Suprapubic skin (tissue), 4 donors: ENCODE measurements around the gene KATNB1.

ENCODE experiments used
- CTCF ChIP-seq, 2 donors: fragments of 200-600 bp in 1 of 2; fragments of 450-650 bp in 1 of 2; sonication (generic) in 1 of 2; IDR thresholded peaks; one replicate each; pipeline ENCODE4 v1.5.1; 2016 to 2019; ENCODE audit warnings: antibody characterized with exemption in 2 of 2, mild to moderate bottlenecking in 1 of 2, moderate library complexity in 1 of 2
- EP300 ChIP-seq: sonication (generic); formaldehyde crosslinking; IDR thresholded peaks from one replicate; pipeline ENCODE4 v1.6.1; 2017; ENCODE audit warnings: antibody characterized with exemption
- POLR2A ChIP-seq, 2 donors: fragments of 450-650 bp; IDR thresholded peaks; one replicate each; pipeline ENCODE4 v1.6.1; 2017; ENCODE audit warnings: antibody characterized with exemption in 2 of 2, mild to moderate bottlenecking in 2 of 2, moderate library complexity in 2 of 2
- POLR2AphosphoS5 ChIP-seq, 3 donors: sonication (generic); formaldehyde crosslinking; IDR thresholded peaks; one replicate each; pipeline ENCODE4 v1.6.1; 2017; ENCODE audit warnings: antibody characterized with exemption in 3 of 3

GRCh38 chr16:57788252-57788841, 52.8 kb downstream of the KATNB1 start:
- TF ChIP-seq CTCF (IDR thresholded peaks at IDR 0.05) (no peak), EP300 (no peak), POLR2A (IDR thresholded peaks at IDR 0.05) (no peak), POLR2AphosphoS5 (IDR thresholded peaks at IDR 0.05) (no peak)
